Smooth muscle cell of the pulmonary artery (primary cell): ENCODE measurements around the gene SP6. TPM values are rescaled to one million over a fixed set of nuclear protein-coding genes. Genes with fewer than 3 reads are reported as not detected.

Source experiments
- total RNA-seq: library from RNA; depleted of rRNA; stranded (reverse); fragments of >200 nt; gene quantifications from 2 replicates; pipeline ENCODE4 v1.2.3, GENCODE V29; 2014

The SP6 gene
- 0.07 and 0.23 TPM in 2 replicates for total RNA-seq

DNA sequence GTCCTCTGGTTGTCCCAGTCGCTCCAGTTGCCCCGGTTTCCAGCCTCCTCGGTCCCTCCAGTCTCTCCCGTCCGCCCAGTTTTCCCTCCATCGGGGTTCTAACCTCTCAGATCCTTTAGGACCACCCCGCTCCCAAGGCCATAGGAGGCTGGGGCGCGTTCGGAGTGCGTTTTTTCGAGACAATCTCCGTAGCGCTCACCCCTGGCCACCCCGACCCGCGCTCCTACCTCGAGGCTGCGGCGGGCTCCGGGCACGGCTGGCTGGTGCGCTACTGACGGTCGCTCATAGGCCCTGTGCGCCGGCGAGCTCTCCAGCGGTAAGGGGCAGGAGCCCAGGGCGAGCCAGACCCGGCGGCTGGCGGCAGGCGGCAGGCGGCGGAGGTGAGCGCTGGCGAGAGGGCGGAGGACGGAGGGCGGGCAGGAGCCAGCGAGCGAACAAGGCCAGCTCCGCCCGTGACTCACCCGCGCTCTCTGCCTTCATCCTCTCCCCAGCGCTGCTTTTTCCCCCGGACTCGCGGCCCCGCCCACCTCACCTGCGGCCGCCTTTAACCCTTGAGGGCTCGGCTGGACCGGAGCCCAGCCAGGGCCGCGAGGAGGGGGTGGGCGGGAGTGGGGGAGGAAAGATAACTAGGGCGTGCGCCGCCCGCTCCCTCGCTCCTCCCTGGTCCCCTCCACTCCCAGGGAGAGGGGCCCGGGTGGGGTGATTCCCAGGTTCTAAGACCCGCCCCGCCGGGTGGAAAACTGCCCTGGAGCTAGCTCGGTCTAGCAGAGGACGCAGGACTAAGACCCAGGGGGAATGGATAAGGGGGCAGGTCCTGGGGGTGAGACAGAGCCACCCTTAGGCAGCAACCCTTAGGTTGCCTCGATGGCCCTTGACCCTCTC lies at the start of gene SP6:
Gene SP6, minus strand, starts transcription at position 472 of the 882 bp plus-strand sequence. CDS start 2,734 bp downstream, outside the sequence.

DNA sequence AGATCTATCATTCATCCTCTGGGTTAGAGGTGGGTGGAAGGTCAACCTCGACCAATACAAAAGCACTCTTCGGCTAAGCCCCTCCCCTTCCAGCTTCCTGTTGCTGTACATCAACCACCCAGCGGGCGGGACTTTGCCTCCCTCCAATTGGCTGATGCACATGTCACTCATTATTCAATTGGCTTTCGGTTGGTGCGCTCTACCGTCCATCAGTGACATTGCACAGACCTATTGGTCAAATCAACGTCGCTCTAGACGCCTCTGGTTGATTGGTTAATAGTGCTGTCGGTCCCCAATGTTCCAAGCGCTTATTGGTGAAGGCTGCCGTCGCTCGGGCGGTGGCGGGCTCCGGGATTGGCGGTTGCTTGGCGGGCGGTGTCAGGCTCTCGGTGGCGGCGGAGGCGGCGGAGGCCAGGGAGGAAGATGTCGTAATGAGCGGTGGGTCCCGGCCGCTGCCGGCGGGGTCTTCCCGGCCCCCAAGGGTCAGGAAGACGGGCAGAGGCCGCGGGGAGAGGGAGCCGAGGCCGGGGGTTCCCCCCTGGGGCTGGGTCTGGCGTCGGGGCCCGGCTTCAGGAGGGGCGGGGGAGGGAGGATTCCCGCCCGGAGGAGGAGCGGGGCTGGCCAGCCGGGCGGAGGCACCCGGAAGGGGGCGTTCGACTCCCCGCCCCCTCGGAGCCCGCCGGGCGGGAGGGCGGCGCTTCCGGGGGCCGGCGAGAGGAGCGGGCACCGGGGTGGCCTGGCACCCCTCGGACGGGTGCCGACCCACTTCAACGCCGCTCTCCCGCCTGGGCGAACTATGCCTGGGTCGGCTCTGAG lies 45.1 kb upstream of the SP6 start, which contains the start of gene SP2:
Gene SP2, plus strand, starts transcription at position 381 of the 816 bp plus-strand sequence. Its CDS starts 51 bp downstream, at position 432.

DNA sequence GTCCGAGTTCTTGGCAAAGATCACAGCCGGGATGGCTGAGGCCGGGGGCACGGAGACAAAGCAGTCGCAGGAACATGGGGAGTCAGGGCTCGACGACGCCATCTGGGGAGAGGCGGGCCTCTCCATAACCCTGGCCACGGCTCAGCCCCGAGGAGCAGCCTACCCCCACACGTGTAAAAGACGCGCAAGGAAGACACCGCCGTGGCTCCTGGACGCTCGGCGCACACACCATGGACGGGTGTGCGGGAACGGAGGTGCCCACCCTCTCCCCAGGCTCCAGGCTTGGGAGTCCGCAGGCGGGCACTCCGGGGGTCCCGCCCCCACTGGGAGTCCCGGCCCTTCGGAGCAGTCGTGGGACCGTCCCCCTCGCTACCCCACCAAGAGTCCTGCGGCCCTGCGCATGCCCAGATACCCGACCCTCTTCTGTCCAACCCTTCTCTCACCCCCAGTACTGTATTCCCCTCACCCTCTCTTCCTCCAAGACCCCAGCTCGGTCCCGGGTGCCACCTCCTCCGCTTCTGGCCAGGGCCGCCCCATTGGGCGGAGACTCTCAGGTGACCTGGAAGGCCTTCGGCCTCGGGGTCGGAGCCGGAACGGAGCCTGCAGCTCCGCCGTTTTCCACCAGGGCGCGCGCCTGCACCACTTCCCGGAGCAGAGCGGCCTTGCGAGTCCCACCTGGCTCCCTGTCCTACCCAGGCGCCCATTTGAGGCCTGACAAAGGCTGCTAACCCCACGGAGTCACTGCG lies 10.0 kb downstream of the SP6 start, which contains the start of gene SCRN2:
Gene SCRN2, minus strand, starts transcription at position 532 of the 746 bp plus-strand sequence. Its CDS starts 430 bp downstream, at position 102.

DNA sequence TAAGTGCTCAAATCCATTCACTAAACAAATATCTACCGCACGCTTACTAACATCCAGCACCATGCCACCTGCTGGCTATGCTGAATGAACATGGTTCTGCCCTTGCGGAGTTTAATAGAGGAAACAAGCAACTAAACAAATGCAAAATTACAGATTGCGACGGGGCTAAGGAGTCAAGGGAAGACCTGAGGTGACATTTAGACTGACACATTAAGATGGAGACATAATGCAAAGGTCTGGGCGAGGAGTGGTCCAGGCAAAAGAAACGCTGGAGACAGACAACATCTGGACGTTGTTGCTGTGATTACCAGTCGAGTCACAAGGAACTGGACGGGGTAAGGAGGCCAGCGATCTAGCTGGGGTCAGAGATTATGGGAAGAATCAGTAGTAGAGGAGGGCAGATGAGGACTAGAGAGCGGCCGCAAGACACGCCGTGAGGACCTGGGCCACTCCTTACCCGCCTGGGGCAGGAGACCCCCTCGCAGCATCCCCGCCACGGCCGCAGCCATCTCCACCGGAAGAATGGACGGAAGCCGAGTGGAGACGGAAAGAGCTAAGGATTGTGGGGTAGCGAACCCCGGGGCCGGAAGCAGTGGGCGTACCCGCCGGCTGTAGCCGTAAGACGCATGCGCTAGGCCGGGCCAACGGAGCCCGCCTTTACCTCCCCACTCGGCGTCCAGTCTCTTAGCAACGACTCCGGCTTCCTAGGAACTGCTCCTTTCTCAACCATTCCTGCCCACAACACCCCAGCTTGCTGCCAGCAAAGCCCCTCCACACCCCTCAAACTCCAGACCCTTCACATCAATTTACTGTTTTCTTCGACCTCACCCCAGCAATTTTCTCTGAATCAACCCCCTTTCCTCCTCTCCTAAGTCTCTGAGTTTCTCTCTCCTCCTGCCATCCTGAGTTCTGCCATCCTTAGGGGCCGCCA lies 19.7 kb downstream of the SP6 start, which contains the start of the genes LRRC46 and MRPL10:
Gene LRRC46, plus strand, starts transcription at position 668 of the 931 bp plus-strand sequence. CDS start 320 bp downstream, outside the sequence.
Gene MRPL10, minus strand, starts transcription at position 539 of the 931 bp plus-strand sequence. Its CDS starts 30 bp downstream, at position 509.

DNA sequence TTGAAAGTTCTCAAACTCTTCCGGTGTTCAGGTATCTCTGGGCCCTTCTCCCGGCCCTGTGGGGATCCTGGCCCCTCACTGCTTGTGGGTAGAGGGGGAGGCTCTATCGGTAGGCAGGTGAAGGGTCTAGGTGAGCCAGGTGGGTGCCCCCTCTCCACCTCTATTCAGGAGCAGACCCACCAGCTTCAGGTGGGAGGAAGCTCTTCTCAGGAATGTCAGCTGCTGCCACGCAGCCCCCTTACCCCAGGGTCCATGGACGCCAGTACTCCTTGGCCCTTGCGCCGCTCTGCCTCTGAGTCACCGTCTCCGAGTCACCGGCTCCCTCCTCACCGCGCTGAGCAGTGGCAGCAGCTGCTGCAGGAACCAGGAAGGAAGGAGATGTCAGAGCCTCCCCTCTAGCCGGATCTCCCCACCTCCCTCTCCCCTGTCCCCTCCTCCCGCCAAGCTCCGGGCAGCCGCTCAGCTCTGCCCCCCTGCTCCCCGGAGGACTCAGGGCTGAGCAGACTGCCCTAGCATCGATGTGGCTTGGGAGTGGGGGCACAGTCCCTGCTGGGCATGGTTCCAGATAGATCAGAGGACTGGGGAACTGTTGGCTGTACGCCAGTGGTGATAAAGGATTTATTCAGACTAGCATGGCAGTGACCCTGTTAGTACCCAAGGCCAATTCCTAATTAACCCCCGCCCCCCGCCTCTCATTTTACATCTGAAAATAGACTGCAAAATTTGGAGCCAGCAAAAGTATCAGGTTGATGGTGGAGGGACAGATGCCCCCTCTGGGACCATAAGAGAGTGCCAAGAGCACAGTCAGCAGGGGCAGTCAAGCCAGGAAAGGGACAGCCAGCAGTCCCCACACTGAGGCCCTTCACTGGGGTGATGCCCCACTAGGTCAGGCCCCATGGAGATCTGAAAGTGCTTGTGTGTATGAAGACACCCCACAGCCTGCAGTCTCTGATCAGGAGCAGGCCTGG lies 29.3 kb downstream of the SP6 start, which contains the start of gene OSBPL7:
Gene OSBPL7, minus strand, starts transcription at position 371 of the 968 bp plus-strand sequence. CDS start 1,516 bp downstream, outside the sequence.

Other genes starting within 250 kb of the SP6 start
- gene KPNB1, start 201.2 kb downstream of the SP6 start, total RNA-seq = 327 and 374 TPM in 2 replicates
- gene TBKBP1, start 157.0 kb downstream of the SP6 start, total RNA-seq = 9.9 and 12.5 TPM in 2 replicates
- gene TBX21, start 117.9 kb downstream of the SP6 start, total RNA-seq = not detected in 2 replicates
- 6.0 and 6.7 TPM in 2 replicates for gene OSBPL7, start 29.4 kb downstream of the SP6 start, total RNA-seq
- 23.0 and 24.5 TPM in 2 replicates for gene MRPL10, start 19.6 kb downstream of the SP6 start, total RNA-seq
- 0.10 and 0.20 TPM in 2 replicates for gene LRRC46, start 19.5 kb downstream of the SP6 start, total RNA-seq
- 27.0 and 29.8 TPM in 2 replicates for gene SCRN2, start 9.9 kb downstream of the SP6 start, total RNA-seq
- 1.6 and 1.8 TPM in 2 replicates for gene SP2, start 45.1 kb upstream of the SP6 start, total RNA-seq
- gene PNPO, start 90.4 kb upstream of the SP6 start, total RNA-seq = 22.6 and 25.1 TPM in 2 replicates
- gene PRR15L, start 106.7 kb upstream of the SP6 start, total RNA-seq = not detected in 2 replicates
- 69.5 and 106 TPM in 2 replicates for gene CDK5RAP3, start 120.0 kb upstream of the SP6 start, total RNA-seq
- gene COPZ2, start 186.6 kb upstream of the SP6 start, total RNA-seq = 50.5 and 62.9 TPM in 2 replicates
- 302 and 435 TPM in 2 replicates for gene NFE2L1, start 197.2 kb upstream of the SP6 start, total RNA-seq